ENCODE results near the gene GLI2. TPM values are rescaled to one million over a fixed set of nuclear protein-coding genes. Genes with fewer than 3 reads are reported as not detected.

Gene GLI2
- total and polyA plus RNA-seq, 4 experiments from 2014 or later = not detected

- Histone ChIP-seq H3K9me3 (ENCODE audit: control insufficient read depth in 1 of 2, low read length in 2 of 2) (no peaks in the 10 kb centered on the region), H3K4me3 (ENCODE audit: low read length in 2 of 2) (no peak overlapping the region), H3K4me1 (ENCODE audit: insufficient read depth, low read length) (no peaks in the 10 kb centered on the region), H3K27ac (ENCODE audit: low read depth, low read length) (no peak overlapping the region), H3K36me3 (ENCODE audit: insufficient read depth, low read length) (no peaks in the 10 kb centered on the region), H3K27me3 (ENCODE audit: insufficient read depth, low read length) (no peaks in the 10 kb centered on the region)
- H3K27ac Mint-ChIP-seq = peak overlapping the region in 1 of 7 donors; percentile 10
- CTCF ChIA-PET (ENCODE audit: partially characterized antibody) = no interaction called here
- no peaks in the 10 kb centered on the region for H3K36me3 Mint-ChIP-seq
- peaks cover 0 to 2% (median 0%) of the 10 kb centered on the region in 8 donors for H3K9me3 Mint-ChIP-seq
- no peaks in the 10 kb centered on the region for H3K4me1 Mint-ChIP-seq
- POLR2A ChIA-PET (ENCODE audit: partially characterized antibody) = no interaction called here
- H3K27me3 Mint-ChIP-seq = peaks cover 0 to 1% of the 10 kb centered on the region in 2 donors
- no peak for DNase-seq
- intact Hi-C loops (cut with micrococcal nuclease) = no loop called here
- H3K4me3 Mint-ChIP-seq = no peak overlapping the region
These were observed 29.5 kb downstream of the GLI2 start for GRCh38 chr2:120764991-120765677.

- no peak for DNase-seq
- CTCF ChIA-PET (ENCODE audit: partially characterized antibody) = no interaction called here
These were observed 30.2 kb downstream of the GLI2 start for GRCh38 chr2:120765678-120766469.

GRCh38 chr2:120766470-120767351 lies 31.0 kb downstream of the GLI2 start:
- Mint-ChIP-seq H3K4me3 (no peak overlapping the region), H3K27ac (no peak overlapping the region), H3K9me3 (peaks cover 0 to 2% (median 0%) of the 10 kb centered on the region in 8 donors), H3K4me1 (no peaks in the 10 kb centered on the region), H3K27me3 (no peaks in the 10 kb centered on the region), H3K36me3 (no peaks in the 10 kb centered on the region)
- Histone ChIP-seq H3K27me3 (ENCODE audit: insufficient read depth, low read length) (no peaks in the 10 kb centered on the region), H3K9me3 (ENCODE audit: control insufficient read depth in 1 of 2, low read length in 2 of 2) (no peaks in the 10 kb centered on the region), H3K4me1 (ENCODE audit: insufficient read depth, low read length) (no peaks in the 10 kb centered on the region), H3K27ac (ENCODE audit: low read depth, low read length) (no peak overlapping the region), H3K36me3 (ENCODE audit: insufficient read depth, low read length) (no peaks in the 10 kb centered on the region), H3K4me3 (ENCODE audit: low read length in 2 of 2) (no peak overlapping the region)
- intact Hi-C loops (cut with micrococcal nuclease) = no loop called here
- CTCF ChIA-PET (ENCODE audit: partially characterized antibody) = no interaction called here
- POLR2A ChIA-PET (ENCODE audit: partially characterized antibody) = no interaction called here
- no peak for DNase-seq

More at GRCh38 chr2:120765678-120766469, 30.2 kb downstream of the GLI2 start:
- Histone ChIP-seq H3K4me1 (ENCODE audit: insufficient read depth, low read length) (no peaks in the 10 kb centered on the region), H3K27me3 (ENCODE audit: insufficient read depth, low read length) (no peaks in the 10 kb centered on the region), H3K27ac (ENCODE audit: low read depth, low read length) (no peak overlapping the region), H3K36me3 (ENCODE audit: insufficient read depth, low read length) (no peaks in the 10 kb centered on the region), H3K9me3 (ENCODE audit: control insufficient read depth in 1 of 2, low read length in 2 of 2) (no peaks in the 10 kb centered on the region), H3K4me3 (ENCODE audit: low read length in 2 of 2) (no peak overlapping the region)
- POLR2A ChIA-PET (ENCODE audit: partially characterized antibody) = no interaction called here
- Mint-ChIP-seq H3K27ac (no peak overlapping the region), H3K36me3 (no peaks in the 10 kb centered on the region), H3K9me3 (peaks cover 0 to 2% (median 0%) of the 10 kb centered on the region in 8 donors), H3K4me3 (no peak overlapping the region), H3K27me3 (no peaks in the 10 kb centered on the region), H3K4me1 (no peaks in the 10 kb centered on the region)
- intact Hi-C loops (cut with micrococcal nuclease) = no loop called here

- H3K4me3 ChIP-seq (ENCODE audit: low read length in 2 of 2) = no peak overlapping the region
- Mint-ChIP-seq H3K4me1 (no peaks in the 10 kb centered on the region), H3K9me3 (peaks cover 0 to 2% (median 0%) of the 10 kb centered on the region in 8 donors), H3K27ac (no peak overlapping the region), H3K27me3 (no peaks in the 10 kb centered on the region), H3K36me3 (no peaks in the 10 kb centered on the region), H3K4me3 (no peak overlapping the region)
- POLR2A ChIA-PET (ENCODE audit: partially characterized antibody) = no interaction called here
- no peaks in the 10 kb centered on the region for H3K4me1 ChIP-seq (ENCODE audit: insufficient read depth, low read length)
- CTCF ChIA-PET (ENCODE audit: partially characterized antibody) = no interaction called here
- H3K27me3 ChIP-seq (ENCODE audit: insufficient read depth, low read length) = no peaks in the 10 kb centered on the region
- H3K9me3 ChIP-seq (ENCODE audit: control insufficient read depth in 1 of 2, low read length in 2 of 2) = no peaks in the 10 kb centered on the region
- no peak overlapping the region for H3K27ac ChIP-seq (ENCODE audit: low read depth, low read length)
- no peak for DNase-seq
- H3K36me3 ChIP-seq (ENCODE audit: insufficient read depth, low read length) = no peaks in the 10 kb centered on the region
- intact Hi-C loops (cut with micrococcal nuclease) = no loop called here
These were observed 31.9 kb downstream of the GLI2 start for GRCh38 chr2:120767486-120768005.

- POLR2A ChIA-PET (ENCODE audit: partially characterized antibody) = no interaction called here
- Histone ChIP-seq H3K27ac (ENCODE audit: low read depth, low read length) (no peak overlapping the region), H3K9me3 (ENCODE audit: control insufficient read depth in 1 of 2, low read length in 2 of 2) (no peaks in the 10 kb centered on the region), H3K36me3 (ENCODE audit: insufficient read depth, low read length) (no peaks in the 10 kb centered on the region), H3K27me3 (ENCODE audit: insufficient read depth, low read length) (no peaks in the 10 kb centered on the region), H3K4me1 (ENCODE audit: insufficient read depth, low read length) (no peaks in the 10 kb centered on the region), H3K4me3 (ENCODE audit: low read length in 2 of 2) (no peak overlapping the region)
- intact Hi-C loops (cut with micrococcal nuclease) = no loop called here
- CTCF ChIA-PET (ENCODE audit: partially characterized antibody) = interaction anchor here (1.3 kb wide), 1 partner anchor 425 kb away, joined by 3 read pairs; no protein-coding TSS in a partner anchor
- Mint-ChIP-seq H3K27ac (no peak overlapping the region), H3K9me3 (peaks cover 0 to 2% (median 0%) of the 10 kb centered on the region in 8 donors), H3K4me3 (no peak overlapping the region), H3K4me1 (no peaks in the 10 kb centered on the region), H3K27me3 (no peaks in the 10 kb centered on the region), H3K36me3 (no peaks in the 10 kb centered on the region)
- no peak for DNase-seq
These were observed 32.7 kb downstream of the GLI2 start for GRCh38 chr2:120768112-120769048.

- H3K4me1 ChIP-seq (ENCODE audit: insufficient read depth, low read length) = no peaks in the 10 kb centered on the region
- H3K9me3 ChIP-seq (ENCODE audit: control insufficient read depth in 1 of 2, low read length in 2 of 2) = no peaks in the 10 kb centered on the region
- POLR2A ChIA-PET (ENCODE audit: partially characterized antibody) = no interaction called here
- no peak overlapping the region for H3K4me3 ChIP-seq (ENCODE audit: low read length in 2 of 2)
- CTCF ChIA-PET (ENCODE audit: partially characterized antibody) = interaction anchor here (0.5 to 1.3 kb wide), 2 partner anchors 52 to 426 kb away, joined by 3 read pairs; no protein-coding TSS in a partner anchor
- Mint-ChIP-seq H3K9me3 (peaks cover 0 to 2% (median 0%) of the 10 kb centered on the region in 8 donors), H3K36me3 (no peaks in the 10 kb centered on the region), H3K4me3 (no peak overlapping the region), H3K27me3 (no peaks in the 10 kb centered on the region), H3K4me1 (no peaks in the 10 kb centered on the region), H3K27ac (no peak overlapping the region)
- no peak overlapping the region for H3K27ac ChIP-seq (ENCODE audit: low read depth, low read length)
- no peaks in the 10 kb centered on the region for H3K36me3 ChIP-seq (ENCODE audit: insufficient read depth, low read length)
- intact Hi-C loops (cut with micrococcal nuclease) = no loop called here
- DNase-seq = no peak
- H3K27me3 ChIP-seq (ENCODE audit: insufficient read depth, low read length) = no peaks in the 10 kb centered on the region
These were observed 33.6 kb downstream of the GLI2 start for GRCh38 chr2:120769076-120769786.
